Esophagus (tissue), 2 donors: Measurements from ENCODE around the gene MAPKAPK2. TPM values are rescaled to one million over a fixed set of nuclear protein-coding genes. Genes with fewer than 3 reads are reported as not detected.

Source experiments
- H3K27ac ChIP-seq, 2 donors: one replicate each; pipeline ENCODE4 v1.5.1; 2013; ENCODE audit warnings: low read depth in 2 of 2, mild to moderate bottlenecking in 2 of 2, inconsistent platforms in 1 of 2, low read length in 1 of 2, moderate library complexity in 1 of 2
- H3K27me3 ChIP-seq, 2 donors: one replicate each; pipeline ENCODE4 v1.6.1; 2013; ENCODE audit warnings: low read length in 2 of 2, control low read depth in 1 of 2, mild to moderate bottlenecking in 1 of 2; ENCODE audit not compliant: insufficient read depth in 2 of 2, control insufficient read depth in 1 of 2
- H3K36me3 ChIP-seq, 2 donors: one replicate each; pipeline ENCODE4 v1.6.1; 2013; ENCODE audit warnings: low read length in 1 of 2; ENCODE audit not compliant: control insufficient read depth in 2 of 2, insufficient read depth in 2 of 2
- H3K4me1 ChIP-seq, 2 donors: one replicate each; pipeline ENCODE4 v1.6.1; 2013; ENCODE audit warnings: low read length in 1 of 2; ENCODE audit not compliant: control insufficient read depth in 2 of 2, insufficient read depth in 2 of 2
- H3K4me3 ChIP-seq, 2 donors: one replicate each; pipeline ENCODE4 v1.5.1; 2013; ENCODE audit warnings: low read length in 2 of 2, mild to moderate bottlenecking in 2 of 2, low read depth in 1 of 2, moderate library complexity in 1 of 2
- H3K9me3 ChIP-seq, 2 donors: one replicate each; pipeline ENCODE4 v1.6.1; 2013; ENCODE audit warnings: mild to moderate bottlenecking in 2 of 2, low read depth in 1 of 2, low read length in 1 of 2, moderate library complexity in 1 of 2; ENCODE audit not compliant: control insufficient read depth in 2 of 2, insufficient read depth in 1 of 2
- WGBS, 2 donors: extraction: QIAGEN DNeasy Blood & Tissue Kit; methylation state at CpG; one replicate each; pipeline ENCODE4 v1.1.7; 2013; 5-methylcytosine and 5-hydroxymethylcytosine counted together
- polyA plus RNA-seq, 2 donors: library from polyadenylated mRNA; stranded (reverse); fragments of 200-250 nt; gene quantifications; one replicate each; pipeline ENCODE4 v1.2.3, GENCODE V29; 2013
- donor health status: healthy with polysubstance abuse.
- donor health status: Bipolar disorder and iron deficiency.

MAPKAPK2 gene
- polyA plus RNA-seq, 2 donors = 28.0 to 35.1 TPM

DNA sequence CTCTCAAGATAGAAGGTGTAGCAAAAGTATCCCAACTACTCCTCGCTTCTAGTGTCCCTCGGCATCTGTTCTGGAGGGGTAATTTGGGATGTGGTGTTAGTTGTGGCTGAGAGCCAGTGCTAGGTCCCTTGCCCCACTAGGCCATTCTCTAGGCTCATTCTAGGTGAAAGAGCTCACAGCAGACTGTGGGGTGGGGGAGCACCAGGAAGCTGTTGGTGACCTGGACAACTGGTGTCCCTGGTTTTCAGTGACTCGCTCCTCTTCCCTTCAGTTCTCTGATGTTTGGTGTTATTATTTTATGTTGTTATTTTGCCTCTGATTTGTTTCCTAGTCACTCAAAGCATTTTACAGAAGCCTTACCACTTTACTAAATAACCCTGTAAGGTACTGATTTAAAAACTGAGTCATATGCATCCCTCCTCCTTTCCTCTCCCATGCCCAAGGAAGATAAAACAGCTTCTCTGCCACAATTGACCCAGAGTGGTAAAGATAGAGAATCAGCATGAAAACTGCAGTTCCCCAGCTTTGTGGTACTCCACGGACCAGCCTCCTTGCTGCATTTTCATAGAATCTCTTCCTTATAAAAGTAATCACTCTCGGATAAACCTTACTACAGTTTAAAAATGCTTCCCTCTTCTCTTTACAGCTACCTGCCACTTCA lies 35.3 kb upstream of the MAPKAPK2 start:
- no peak overlapping the region for H3K27ac ChIP-seq
- no peaks in the 10 kb centered on the region for H3K9me3 ChIP-seq
- H3K36me3 ChIP-seq = peaks cover 2 to 6% of the 10 kb centered on the region in 2 donors
- no peaks in the 10 kb centered on the region for H3K4me1 ChIP-seq
- no peak overlapping the region for H3K4me3 ChIP-seq
- no peaks in the 10 kb centered on the region for H3K27me3 ChIP-seq
- WGBS, 2 donors = 86 to 95% methylated on average over 5 of the region's 5 CpGs

DNA sequence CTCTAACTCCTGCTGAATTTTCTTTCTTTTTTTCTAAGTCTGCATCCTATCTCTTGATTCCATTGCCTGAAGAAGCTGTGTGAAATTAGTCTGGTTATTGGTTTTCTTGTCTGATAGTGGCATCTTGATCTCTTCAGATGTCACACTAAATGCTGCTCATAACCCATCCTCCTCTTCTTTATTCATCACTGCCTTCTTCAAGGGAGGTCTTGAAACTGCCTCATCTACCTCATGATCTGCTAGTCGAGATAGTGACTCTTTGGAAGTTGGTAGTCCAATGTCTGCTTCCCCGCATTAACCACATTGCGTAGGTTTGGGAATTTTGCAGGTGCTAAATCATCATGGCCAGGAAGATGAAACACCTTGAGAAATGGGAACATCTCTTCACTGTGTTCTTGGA lies 33.7 kb upstream of the MAPKAPK2 start:
- no peaks in the 10 kb centered on the region for H3K9me3 ChIP-seq
- peaks cover 2 to 6% of the 10 kb centered on the region in 2 donors for H3K36me3 ChIP-seq
- H3K27ac ChIP-seq = no peak overlapping the region
- H3K4me3 ChIP-seq = no peak overlapping the region
- H3K4me1 ChIP-seq = no peaks in the 10 kb centered on the region
- WGBS, 2 donors = 87 to 98% methylated on average over 3 of the region's 3 CpGs
- H3K27me3 ChIP-seq = no peaks in the 10 kb centered on the region

DNA sequence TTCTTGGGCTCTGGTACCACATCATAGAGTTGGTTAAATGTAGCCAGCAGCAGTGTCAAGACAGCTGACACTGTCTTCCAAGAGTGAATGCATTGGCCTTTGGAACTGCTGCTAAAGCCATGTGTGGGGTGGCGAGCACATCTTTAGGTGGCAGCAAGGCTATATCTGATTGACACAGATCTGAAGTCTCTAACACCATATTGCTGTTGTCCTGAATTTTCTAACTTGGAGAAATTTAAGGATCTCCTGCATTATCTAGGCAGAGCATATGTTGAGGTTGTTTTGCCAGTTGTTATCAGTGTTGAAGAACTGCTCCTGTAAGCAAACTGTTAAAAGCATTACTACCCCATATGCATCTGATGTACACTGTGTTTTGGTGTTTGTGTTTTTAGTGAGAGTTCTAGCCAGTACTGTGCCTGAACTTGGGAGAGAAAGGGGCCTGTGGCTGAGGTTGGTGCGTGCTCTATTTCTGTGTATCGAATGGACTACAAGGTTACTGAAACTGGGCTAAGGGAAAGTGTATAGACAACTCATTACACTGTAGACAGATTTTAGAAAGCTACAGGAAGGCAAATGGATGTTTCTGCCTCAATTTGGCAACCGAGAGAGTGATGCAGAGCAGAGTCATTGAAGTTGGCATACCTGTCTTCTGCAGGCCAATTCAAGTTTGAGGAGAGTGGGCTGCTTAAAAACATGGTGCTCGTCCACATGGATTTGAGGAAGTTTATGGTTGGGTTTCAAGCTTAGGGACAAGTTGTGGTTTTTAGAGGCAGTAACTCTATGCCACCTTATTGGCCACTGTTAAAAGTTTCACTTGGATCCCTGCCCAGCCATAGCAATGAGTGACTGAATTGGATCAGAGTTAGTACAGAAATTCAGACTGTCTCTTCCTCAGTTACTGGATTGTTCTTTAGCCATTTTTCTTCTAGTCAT lies 32.5 kb upstream of the MAPKAPK2 start:
- Histone ChIP-seq H3K27me3 (no peaks in the 10 kb centered on the region), H3K4me3 (no peak overlapping the region), H3K4me1 (no peaks in the 10 kb centered on the region), H3K9me3 (no peaks in the 10 kb centered on the region), H3K27ac (no peak overlapping the region), H3K36me3 (peaks cover 2 to 6% of the 10 kb centered on the region in 2 donors)
- WGBS, 2 donors = 87% methylated on average over 5 of the region's 5 CpGs

DNA sequence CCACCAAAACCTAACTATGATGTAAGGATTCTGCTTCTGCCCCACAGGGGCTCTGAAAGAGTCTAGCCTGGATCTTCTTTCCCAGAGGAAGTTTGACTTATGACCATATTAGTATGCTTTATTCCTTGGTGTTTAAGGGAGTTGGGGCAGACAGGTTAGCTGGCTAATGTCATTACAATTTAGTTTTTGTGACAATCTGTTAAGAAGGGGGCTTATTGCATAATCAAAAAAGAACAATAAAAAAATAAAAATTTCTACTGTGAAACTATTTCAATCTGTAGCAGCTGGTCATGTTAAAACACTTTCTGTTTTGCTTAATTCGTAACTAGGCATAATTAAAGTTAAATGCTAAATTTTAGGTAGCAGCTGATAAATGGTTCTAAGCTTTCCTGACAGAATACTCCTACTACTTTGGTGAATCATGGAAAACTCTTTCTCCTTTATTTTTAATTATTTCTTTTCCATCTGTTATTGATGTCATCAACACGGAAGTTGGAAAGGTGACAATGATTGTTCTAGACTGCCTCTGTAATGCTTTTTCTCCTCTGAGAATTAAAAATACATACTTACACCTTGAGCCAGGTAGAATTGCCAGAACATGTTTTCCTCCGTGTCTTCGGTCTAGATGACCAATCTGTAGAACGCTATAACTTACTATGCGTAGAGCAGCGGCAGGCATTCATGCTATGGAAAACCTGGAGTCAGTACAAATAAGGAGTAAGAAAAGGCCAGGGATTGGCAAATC lies 30.8 kb upstream of the MAPKAPK2 start:
- H3K36me3 ChIP-seq = no peaks in the 10 kb centered on the region
- 52 to 58% methylated on average over 7 of the region's 7 CpGs for WGBS, 2 donors
- no peak overlapping the region for H3K4me3 ChIP-seq
- H3K27ac ChIP-seq = no peak overlapping the region
- no peaks in the 10 kb centered on the region for H3K9me3 ChIP-seq
- H3K27me3 ChIP-seq = no peaks in the 10 kb centered on the region
- no peaks in the 10 kb centered on the region for H3K4me1 ChIP-seq

DNA sequence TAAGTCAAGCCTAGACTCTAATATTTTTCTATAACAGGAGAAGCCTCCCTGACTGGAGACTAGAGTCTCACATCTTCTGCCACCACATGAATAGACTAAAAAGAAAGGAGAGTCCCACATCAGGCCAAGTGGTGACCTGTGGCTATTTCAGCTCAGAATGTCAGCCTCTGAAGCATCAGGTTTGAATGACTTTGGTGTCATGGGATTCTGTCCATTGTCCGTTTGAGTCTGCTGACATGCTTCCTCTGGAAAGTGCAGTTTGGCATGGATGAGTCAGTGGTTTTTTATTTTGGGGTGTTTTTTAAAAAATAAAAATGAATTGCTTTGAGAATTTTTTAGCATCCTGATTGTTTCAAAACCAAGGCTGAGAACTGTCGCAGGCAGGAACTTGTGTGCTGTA lies 29.9 kb upstream of the MAPKAPK2 start:
- Histone ChIP-seq H3K4me1 (peaks cover 0 to 8% of the 10 kb centered on the region in 2 donors), H3K9me3 (no peaks in the 10 kb centered on the region), H3K27me3 (no peaks in the 10 kb centered on the region), H3K27ac (no peak overlapping the region), H3K36me3 (no peaks in the 10 kb centered on the region), H3K4me3 (no peak overlapping the region)
- WGBS, 2 donors = 67 to 73% methylated on average over 2 of the region's 2 CpGs

DNA sequence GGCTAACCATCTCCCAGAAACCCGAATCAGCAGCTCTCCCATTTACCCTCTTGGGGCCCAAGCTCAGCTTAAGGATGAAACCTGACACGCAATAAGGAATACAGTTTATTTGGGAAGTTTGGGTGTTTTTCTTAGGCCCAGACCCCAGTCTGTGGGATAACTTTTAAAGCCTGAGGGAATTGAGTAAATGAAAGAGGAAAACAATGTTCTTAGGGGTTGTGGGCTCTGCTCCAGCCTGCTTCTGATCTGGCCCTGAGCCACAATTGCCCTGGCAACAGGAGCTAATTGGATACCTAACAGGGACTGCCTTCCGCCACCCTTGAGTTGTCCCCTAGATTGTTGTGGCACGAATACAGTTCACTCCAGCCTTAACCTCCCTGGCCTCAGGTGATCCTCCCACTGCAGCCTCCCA lies 29.2 kb upstream of the MAPKAPK2 start:
- WGBS, 2 donors = 69 to 75% methylated on average over 4 of the region's 4 CpGs
- Histone ChIP-seq H3K36me3 (no peaks in the 10 kb centered on the region), H3K27me3 (no peaks in the 10 kb centered on the region), H3K9me3 (no peaks in the 10 kb centered on the region), H3K4me1 (peaks cover 0 to 8% of the 10 kb centered on the region in 2 donors), H3K27ac (no peak overlapping the region), H3K4me3 (no peak overlapping the region)

DNA sequence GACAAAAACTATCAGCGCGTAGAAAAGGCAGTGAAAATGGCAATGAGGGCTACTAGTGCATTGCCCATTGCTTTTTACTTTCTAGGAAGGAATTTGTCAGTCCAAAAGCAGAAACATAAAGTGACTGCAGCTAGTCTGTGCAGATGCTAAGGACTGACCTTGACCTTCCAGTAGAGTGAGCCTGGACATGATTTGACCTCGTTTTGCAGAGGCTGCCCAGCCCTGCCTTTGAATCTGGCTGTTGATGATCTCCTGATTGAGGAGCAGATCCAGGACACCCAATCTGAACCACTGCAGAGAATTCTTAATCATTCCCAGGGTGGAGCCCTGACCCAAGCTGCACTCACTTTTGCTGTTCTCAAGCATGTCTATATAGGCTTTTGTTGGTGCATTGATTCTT lies 27.8 kb upstream of the MAPKAPK2 start:
- no peak overlapping the region for H3K27ac ChIP-seq
- WGBS, 2 donors = 81 to 88% methylated on average over 3 of the region's 3 CpGs
- no peaks in the 10 kb centered on the region for H3K9me3 ChIP-seq
- peaks cover 0 to 8% of the 10 kb centered on the region in 2 donors for H3K4me1 ChIP-seq
- no peak overlapping the region for H3K4me3 ChIP-seq
- no peaks in the 10 kb centered on the region for H3K27me3 ChIP-seq
- no peaks in the 10 kb centered on the region for H3K36me3 ChIP-seq

DNA sequence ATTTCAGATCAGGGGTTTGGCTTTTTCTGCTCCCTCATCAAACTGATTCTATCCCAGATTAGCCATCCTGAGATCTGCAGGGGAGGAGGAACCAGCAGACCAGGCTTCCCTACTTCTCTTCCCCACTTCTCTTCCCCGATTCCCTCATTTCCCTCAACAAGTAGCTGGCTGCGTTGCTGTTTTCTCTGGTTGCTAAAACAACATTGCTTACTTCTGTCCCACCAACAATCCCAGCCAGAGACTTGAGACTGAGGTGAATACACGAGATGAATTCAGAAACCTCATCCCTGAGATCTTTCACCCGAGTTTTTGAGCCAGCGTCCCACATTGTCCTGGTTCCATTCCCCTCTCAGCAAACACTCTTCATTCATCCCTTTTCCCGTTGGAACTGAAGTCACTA lies 27.0 kb upstream of the MAPKAPK2 start:
- Histone ChIP-seq H3K4me1 (peaks cover 0 to 8% of the 10 kb centered on the region in 2 donors), H3K27me3 (no peaks in the 10 kb centered on the region), H3K27ac (no peak overlapping the region), H3K4me3 (no peak overlapping the region), H3K9me3 (no peaks in the 10 kb centered on the region), H3K36me3 (no peaks in the 10 kb centered on the region)
- WGBS, 2 donors = 59% methylated on average over 6 of the region's 6 CpGs

DNA sequence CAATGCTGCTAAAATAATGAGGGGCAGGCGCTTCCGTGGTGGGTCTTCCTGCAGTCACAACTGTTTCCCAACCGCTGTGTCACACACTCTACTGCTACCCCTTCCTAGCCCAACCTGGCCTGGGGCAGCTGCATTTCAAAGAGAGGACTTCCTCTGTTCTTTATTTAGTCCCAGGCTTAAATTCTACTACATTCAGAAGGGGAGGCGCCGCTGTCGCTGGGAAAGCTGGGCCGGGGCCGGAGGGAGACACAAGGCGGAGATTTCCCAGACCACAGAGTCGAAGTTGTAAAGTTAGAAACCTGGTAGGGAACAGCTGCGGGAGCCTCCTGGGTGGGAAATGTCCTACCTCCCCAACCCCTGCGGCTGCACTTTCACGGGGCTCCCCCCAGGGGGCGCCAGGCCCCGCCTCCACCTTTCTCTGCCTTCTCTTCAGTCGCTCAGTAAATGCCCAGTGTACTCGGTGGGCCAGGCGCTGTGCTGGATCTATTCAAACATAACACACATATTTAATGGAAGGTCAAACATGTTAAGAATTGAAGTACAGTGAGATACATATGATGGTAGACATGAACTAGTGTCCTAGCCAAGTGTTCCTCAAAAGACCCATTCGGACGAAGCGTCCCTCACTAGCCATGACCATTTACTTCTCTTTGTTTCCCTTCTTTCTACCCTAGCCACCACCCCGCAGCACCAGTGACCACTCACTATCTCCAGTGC lies 26.3 kb upstream of the MAPKAPK2 start:
- no peaks in the 10 kb centered on the region for H3K27me3 ChIP-seq
- H3K4me3 ChIP-seq = no peak overlapping the region
- 48 to 55% methylated on average over 22 of the region's 22 CpGs for WGBS, 2 donors
- H3K9me3 ChIP-seq = no peaks in the 10 kb centered on the region
- no peaks in the 10 kb centered on the region for H3K36me3 ChIP-seq
- H3K4me1 ChIP-seq = peaks cover 0 to 8% of the 10 kb centered on the region in 2 donors
- H3K27ac ChIP-seq = no peak overlapping the region
